ENCODE data around the gene TOR2A.

TOR2A gene

GRCh38 chr9:127742435-127743088, 7.5 kb upstream of the TOR2A start:
- DNase-seq (ENCODE audit: low spot score) = no peak

GRCh38 chr9:127741831-127742434, 6.8 kb upstream of the TOR2A start:
- no peak for DNase-seq (ENCODE audit: low spot score)

GRCh38 chr9:127739614-127740330, 4.7 kb upstream of the TOR2A start:
- DNase-seq (ENCODE audit: low spot score) = no peak

- DNase-seq (ENCODE audit: low spot score) = no peak
Observed at GRCh38 chr9:127738666-127739065, 3.6 kb upstream of the TOR2A start.

- DNase-seq (ENCODE audit: low spot score) = no peak
Observed at GRCh38 chr9:127735530-127736185, 564 bp upstream of the TOR2A start.

GRCh38 chr9:127734247-127734746, 797 bp downstream of the TOR2A start:
- no peak for DNase-seq (ENCODE audit: low spot score)

- DNase-seq (ENCODE audit: low spot score) = no peak
Observed at GRCh38 chr9:127733614-127734013, 1.5 kb downstream of the TOR2A start.

- no peak for DNase-seq (ENCODE audit: low spot score)
Observed at GRCh38 chr9:127732444-127732843, 2.6 kb downstream of the TOR2A start.

- no peak for DNase-seq (ENCODE audit: low spot score)
Observed at GRCh38 chr9:127731938-127732337, 3.2 kb downstream of the TOR2A start.

- no peak for DNase-seq (ENCODE audit: low spot score)
Observed at GRCh38 chr9:127730799-127731410, 4.2 kb downstream of the TOR2A start.

GRCh38 chr9:127730262-127730661, 4.8 kb downstream of the TOR2A start:
- DNase-seq (ENCODE audit: low spot score) = no peak

GRCh38 chr9:127729522-127730256, 5.4 kb downstream of the TOR2A start:
- DNase-seq (ENCODE audit: low spot score) = no peak

GRCh38 chr9:127728808-127729207, 6.3 kb downstream of the TOR2A start:
- no peak for DNase-seq (ENCODE audit: low spot score)

GRCh38 chr9:127726871-127727270, 8.2 kb downstream of the TOR2A start:
- DNase-seq (ENCODE audit: low spot score) = no peak

GRCh38 chr9:127724012-127724411, 11.1 kb downstream of the TOR2A start:
- DNase-seq (ENCODE audit: low spot score) = no peak

GRCh38 chr9:127723444-127723843, 11.7 kb downstream of the TOR2A start:
- peak; percentile 49 for DNase-seq (ENCODE audit: low spot score)

- no peak for DNase-seq (ENCODE audit: low spot score)
Observed at GRCh38 chr9:127723013-127723412, 12.1 kb downstream of the TOR2A start.

GRCh38 chr9:127722055-127722745, 12.9 kb downstream of the TOR2A start:
- DNase-seq (ENCODE audit: low spot score) = no peak

- DNase-seq (ENCODE audit: low spot score) = peak; percentile 90
Observed at GRCh38 chr9:127721391-127721821, 13.7 kb downstream of the TOR2A start.

- no peak for DNase-seq (ENCODE audit: low spot score)
Observed at GRCh38 chr9:127720865-127721227, 14.2 kb downstream of the TOR2A start.

All from SW480 (cell line).